Caco-2 (cell line): Measurements from ENCODE around the gene IRF4. TPM values are rescaled to one million over a fixed set of nuclear protein-coding genes. Genes with fewer than 3 reads are reported as not detected.
"Not testable (repeated sequence)": the region's sequence is repeated elsewhere in the genome, so short reads cannot be mapped to it uniquely, and the experiment has no call there.

ENCODE experiments used
- BruUV-seq: library from RNA; stranded (reverse); fragments of 400-500 nt; replicated peaks from 2 replicates; lab custom pipeline; 2021; lab: Mats Ljungman, UMichigan
- CTCF ChIA-PET: fragments of 300-600 bp; sonication (Branson Sonifier 250); formaldehyde crosslinking; loops from one replicate; lab custom pipeline; 2022; ENCODE audit warnings: antibody characterized with exemption; lab: Charles Lee
- POLR2A ChIA-PET: fragments of 300-600 bp; sonication (Branson Sonifier 250); formaldehyde crosslinking; loops from one replicate; lab custom pipeline; 2022; ENCODE audit warnings: antibody characterized with exemption; lab: Charles Lee
- DNase-seq, 2 experiments: peaks; one replicate each; pipeline versions ENCODE4 v3.0.0 to v3.0.0-alpha.2; 2020 to 2022
- H3K27me3 ChIP-seq: replicated peaks from 2 replicates; pipeline ENCODE4 v1.6.0; 2011; ENCODE audit warnings: low read length; ENCODE audit not compliant: control insufficient read depth, insufficient read depth
- H3K36me3 ChIP-seq: 2 replicates; pipeline ENCODE4 v1.5.1; 2011; ENCODE audit warnings: low read length; ENCODE audit not compliant: control insufficient read depth, insufficient read depth
- H3K4me1 ChIP-seq: fragments of 250-450 bp; sonication (Bioruptor Pico); 2 replicates; pipeline ENCODE4 v1.5.1; 2020; ENCODE audit warnings: mild to moderate bottlenecking
- H3K4me3 ChIP-seq: 2 replicates; pipeline ENCODE4 v1.5.1; 2011; ENCODE audit warnings: low read depth, mild to moderate bottlenecking, control low read depth, low read length
- H3K9me3 ChIP-seq: fragments of 250-450 bp; sonication (Bioruptor Pico); 2 replicates; pipeline ENCODE4 v1.5.1; 2020; ENCODE audit warnings: mild to moderate bottlenecking, moderate library complexity
- H3K27ac Mint-ChIP-seq: one replicate; pipeline ENCODE4 v1.8.0; 2022; ENCODE audit warnings: mixed read lengths; ENCODE audit not compliant: unreplicated experiment
- H3K27me3 Mint-ChIP-seq: one replicate; pipeline ENCODE4 v1.8.0; 2022; ENCODE audit warnings: mixed read lengths; ENCODE audit not compliant: insufficient read depth, unreplicated experiment
- H3K36me3 Mint-ChIP-seq: one replicate; pipeline ENCODE4 v1.8.0; 2022; ENCODE audit warnings: mild to moderate bottlenecking, mixed read lengths; ENCODE audit not compliant: insufficient read depth, unreplicated experiment
- H3K4me1 Mint-ChIP-seq: one replicate; pipeline ENCODE4 v1.8.0; 2022; ENCODE audit warnings: low read depth, mixed read lengths; ENCODE audit not compliant: unreplicated experiment
- H3K4me3 Mint-ChIP-seq: one replicate; pipeline ENCODE4 v1.8.0; 2022; ENCODE audit warnings: mild to moderate bottlenecking, moderate library complexity, mixed read lengths; ENCODE audit not compliant: unreplicated experiment
- H3K9me3 Mint-ChIP-seq: one replicate; pipeline ENCODE4 v1.8.0; 2022; ENCODE audit warnings: mixed read lengths; ENCODE audit not compliant: unreplicated experiment
- intact Hi-C: fragments of 100-400 bp; cut with micrococcal nuclease; formaldehyde crosslinking; loops from one replicate; pipeline ENCODE4 v1.10.0; 2022; ENCODE audit not compliant: unreplicated experiment
- total RNA-seq: library from RNA; stranded (reverse); gene quantifications from 2 replicates; pipeline ENCODE4 v1.2.3, GENCODE V29; 2022
- TF ChIP-seq, protein P1 (sequence below), 2 experiments: fragments of 200-600 bp in 1 of 2; IDR thresholded peaks; 1 replicate in 1 of 2; 2 replicates in 1 of 2; pipeline versions ENCODE4 v1.5.1 to v1.8.0; 2011 to 2022; ENCODE audit warnings: antibody characterized with exemption in 1 of 2, control low read depth in 1 of 2, inconsistent platforms in 1 of 2, low read depth in 1 of 2, low read length in 1 of 2, mild to moderate bottlenecking in 1 of 2, moderate library complexity in 1 of 2; ENCODE audit not compliant: insufficient read depth in 1 of 2, severe bottlenecking in 1 of 2, unreplicated experiment in 1 of 2

The IRF4 gene
- total RNA-seq, 1 experiment from 2014 or later, result not detected

DNA sequence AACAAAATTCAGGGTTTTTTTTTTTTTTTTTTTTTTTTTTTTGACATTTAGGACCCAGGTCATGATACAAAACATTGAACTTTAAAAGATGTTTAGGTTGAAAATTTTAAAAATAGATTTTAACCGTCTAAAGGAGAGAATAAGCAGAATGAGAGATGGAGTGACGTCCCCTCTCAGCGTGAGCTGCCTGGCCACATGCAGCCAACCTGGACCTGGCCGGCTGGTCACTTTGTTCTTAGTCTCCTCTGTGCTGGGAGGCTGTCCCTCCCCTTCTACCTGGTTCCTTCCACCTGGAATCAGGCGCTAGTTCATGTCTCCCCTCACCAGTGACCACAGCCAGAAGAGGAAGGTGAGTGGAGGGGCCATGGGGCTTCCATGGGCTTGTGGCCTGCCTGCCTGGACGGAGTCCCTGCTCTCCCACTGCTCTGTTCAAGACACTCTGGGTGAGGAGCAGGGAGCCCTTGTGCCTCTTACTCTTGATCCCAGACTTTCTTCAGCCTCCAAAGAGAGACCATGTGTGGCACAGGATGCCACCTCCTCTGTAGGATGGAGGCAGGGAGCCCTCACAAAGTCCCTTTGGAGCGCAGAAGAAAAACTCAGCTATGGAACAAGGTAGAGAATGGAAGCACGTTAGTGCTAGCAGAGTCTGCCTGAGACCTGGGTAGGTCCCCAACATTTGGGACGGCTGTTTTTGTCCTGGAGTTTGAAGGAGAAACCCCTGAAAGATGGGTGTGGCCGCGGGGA lies 31.7 kb downstream of the IRF4 start:
- POLR2A ChIA-PET, result interaction anchor here (0.6 kb wide), 1 partner anchor 131 kb away, joined by 7 read pairs; the partner anchor contains the start of gene DUSP22
- DNase-seq, result no peak

DNA sequence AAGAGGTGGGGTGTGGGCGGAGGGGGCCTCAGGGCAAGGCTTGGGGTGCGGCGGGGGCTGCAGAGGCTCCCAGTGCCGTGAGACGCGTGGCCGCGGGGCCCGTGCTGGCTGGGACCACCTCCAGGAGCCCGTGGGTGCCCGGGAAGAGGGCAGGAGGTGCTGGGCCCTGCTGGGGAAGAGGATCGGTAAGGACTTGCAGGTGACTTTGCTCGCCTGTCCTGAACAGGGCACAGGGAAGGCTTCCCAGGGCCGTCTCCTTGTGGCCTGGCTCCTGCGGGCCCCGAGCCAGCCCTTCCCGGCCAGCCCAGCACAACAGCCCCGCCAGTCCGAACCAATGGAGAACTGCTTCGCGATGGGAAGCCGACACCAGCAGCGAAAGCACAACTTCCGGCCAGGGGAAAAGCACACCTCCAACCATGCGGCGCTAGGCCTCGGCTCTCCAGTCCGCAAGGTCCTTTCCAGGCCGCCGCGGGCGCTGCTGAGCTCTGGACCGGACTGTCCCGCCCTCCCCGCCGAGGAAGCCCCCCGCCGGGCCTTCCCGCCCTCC lies 32.3 kb downstream of the IRF4 start:
- intact Hi-C loops, result no loop called here
- no peaks in the 10 kb centered on the region for H3K36me3 ChIP-seq
- DNase-seq, result no peak

More for the DNA sequence above, 31.7 kb downstream of the IRF4 start:
- Histone ChIP-seq H3K27me3 (no peaks in the 10 kb centered on the region), H3K4me3 (no peak overlapping the region), H3K9me3 (no peaks in the 10 kb centered on the region), H3K36me3 (no peaks in the 10 kb centered on the region), H3K4me1 (no peaks in the 10 kb centered on the region)
- CTCF ChIA-PET, result no interaction called here
- no TSS peak for BruUV-seq
- H3K27ac Mint-ChIP-seq, result no peak overlapping the region
- H3K36me3 Mint-ChIP-seq, result no peaks in the 10 kb centered on the region
- no peaks in the 10 kb centered on the region for H3K9me3 Mint-ChIP-seq
- no peaks in the 10 kb centered on the region for H3K4me1 Mint-ChIP-seq
- no peaks in the 10 kb centered on the region for H3K27me3 Mint-ChIP-seq
- H3K4me3 Mint-ChIP-seq, result no peak overlapping the region
- TF ChIP-seq, protein P1, sequence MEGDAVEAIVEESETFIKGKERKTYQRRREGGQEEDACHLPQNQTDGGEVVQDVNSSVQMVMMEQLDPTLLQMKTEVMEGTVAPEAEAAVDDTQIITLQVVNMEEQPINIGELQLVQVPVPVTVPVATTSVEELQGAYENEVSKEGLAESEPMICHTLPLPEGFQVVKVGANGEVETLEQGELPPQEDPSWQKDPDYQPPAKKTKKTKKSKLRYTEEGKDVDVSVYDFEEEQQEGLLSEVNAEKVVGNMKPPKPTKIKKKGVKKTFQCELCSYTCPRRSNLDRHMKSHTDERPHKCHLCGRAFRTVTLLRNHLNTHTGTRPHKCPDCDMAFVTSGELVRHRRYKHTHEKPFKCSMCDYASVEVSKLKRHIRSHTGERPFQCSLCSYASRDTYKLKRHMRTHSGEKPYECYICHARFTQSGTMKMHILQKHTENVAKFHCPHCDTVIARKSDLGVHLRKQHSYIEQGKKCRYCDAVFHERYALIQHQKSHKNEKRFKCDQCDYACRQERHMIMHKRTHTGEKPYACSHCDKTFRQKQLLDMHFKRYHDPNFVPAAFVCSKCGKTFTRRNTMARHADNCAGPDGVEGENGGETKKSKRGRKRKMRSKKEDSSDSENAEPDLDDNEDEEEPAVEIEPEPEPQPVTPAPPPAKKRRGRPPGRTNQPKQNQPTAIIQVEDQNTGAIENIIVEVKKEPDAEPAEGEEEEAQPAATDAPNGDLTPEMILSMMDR (IDR thresholded peaks at IDR 0.05; ENCODE audit: insufficient read depth in 1 of 2, low read depth in 1 of 2, low read length in 1 of 2, severe bottlenecking in 1 of 2, unreplicated experiment in 1 of 2), result no peak
- intact Hi-C loops, result no loop called here

DNA sequence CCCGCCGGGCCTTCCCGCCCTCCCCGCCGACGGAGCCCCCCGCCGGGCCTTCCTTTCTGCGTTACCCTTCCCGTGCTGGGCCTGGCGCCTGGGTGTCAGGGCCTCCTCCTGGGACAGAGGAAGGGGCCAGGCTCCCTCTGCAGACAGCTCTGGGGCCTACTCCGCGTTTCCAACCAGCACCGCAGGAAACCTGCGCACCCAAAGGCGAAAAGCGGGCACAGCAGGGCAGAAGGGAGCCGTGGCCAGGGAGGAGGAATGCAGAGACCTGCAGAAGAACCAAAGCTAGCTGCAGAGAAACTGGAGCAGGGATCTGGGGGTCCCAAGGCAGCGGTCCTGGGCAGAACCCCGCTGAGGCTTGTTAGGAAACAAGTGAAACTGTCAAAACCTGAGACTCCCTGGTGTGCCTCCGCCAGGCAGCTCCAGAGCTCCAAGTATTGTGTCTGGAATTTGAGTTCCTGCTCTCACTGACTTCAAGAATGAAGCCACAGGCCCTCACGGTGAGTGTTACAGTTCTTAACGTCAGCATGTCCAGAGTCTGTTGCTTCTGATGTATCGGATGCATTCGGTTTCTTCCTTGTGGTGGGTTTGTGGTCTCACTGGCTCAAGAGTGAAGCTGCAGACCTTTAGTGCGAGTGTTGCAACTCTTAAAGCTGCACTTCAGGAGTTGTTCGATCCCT lies 33.3 kb downstream of the IRF4 start:
- BruUV-seq, result no TSS peak
- TF ChIP-seq, protein P1 (IDR thresholded peaks at IDR 0.05; ENCODE audit: insufficient read depth in 1 of 2, low read depth in 1 of 2, low read length in 1 of 2, severe bottlenecking in 1 of 2, unreplicated experiment in 1 of 2), result no peak
- Histone ChIP-seq H3K9me3 (no peaks in the 10 kb centered on the region), H3K27me3 (no peaks in the 10 kb centered on the region), H3K4me1 (no peaks in the 10 kb centered on the region), H3K4me3 (no peak overlapping the region), H3K36me3 (no peaks in the 10 kb centered on the region)
- Mint-ChIP-seq H3K4me1 (no peaks in the 10 kb centered on the region), H3K9me3 (no peaks in the 10 kb centered on the region), H3K4me3 (no peak overlapping the region), H3K27ac (no peak overlapping the region), H3K27me3 (no peaks in the 10 kb centered on the region), H3K36me3 (no peaks in the 10 kb centered on the region)
- intact Hi-C loops, result no loop called here
- DNase-seq, result no peak
- POLR2A ChIA-PET, result no interaction called here
- CTCF ChIA-PET, result no interaction called here

More for the DNA sequence above, 32.3 kb downstream of the IRF4 start:
- ChIA-PET POLR2A (no interaction called here), CTCF (no interaction called here)
- H3K4me1 ChIP-seq, result no peaks in the 10 kb centered on the region
- Mint-ChIP-seq H3K27me3 (no peaks in the 10 kb centered on the region), H3K27ac (no peak overlapping the region), H3K9me3 (no peaks in the 10 kb centered on the region), H3K36me3 (no peaks in the 10 kb centered on the region), H3K4me3 (no peak overlapping the region), H3K4me1 (no peaks in the 10 kb centered on the region)
- no peaks in the 10 kb centered on the region for H3K9me3 ChIP-seq
- BruUV-seq, result no TSS peak
- no peak overlapping the region for H3K4me3 ChIP-seq
- TF ChIP-seq, protein P1 (IDR thresholded peaks at IDR 0.05; ENCODE audit: insufficient read depth in 1 of 2, low read depth in 1 of 2, low read length in 1 of 2, severe bottlenecking in 1 of 2, unreplicated experiment in 1 of 2), result no peak
- H3K27me3 ChIP-seq, result no peaks in the 10 kb centered on the region

DNA sequence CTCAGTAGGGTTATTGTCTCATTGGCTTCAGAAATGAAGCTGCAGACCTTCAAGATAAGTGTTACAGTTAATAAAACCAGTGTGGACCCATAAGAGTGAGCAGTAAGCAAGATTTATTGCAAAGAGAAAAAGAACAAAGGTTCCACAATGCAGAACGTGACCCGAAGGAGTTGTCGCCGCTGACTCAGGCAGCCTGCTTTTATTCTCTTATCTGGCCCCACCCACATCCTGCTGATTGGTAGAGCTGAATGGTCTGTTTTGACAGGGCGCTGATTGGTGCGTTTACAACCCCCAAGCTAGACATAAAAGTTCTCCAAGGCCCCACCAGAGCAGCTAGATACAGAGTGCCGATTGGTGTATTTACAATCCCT lies 33.9 kb downstream of the IRF4 start:
- H3K9me3 Mint-ChIP-seq, H3K4me1 ChIP-seq, BruUV-seq, H3K4me3 ChIP-seq, H3K27ac Mint-ChIP-seq, H3K27me3 Mint-ChIP-seq, DNase-seq, intact Hi-C loops, H3K36me3 ChIP-seq, H3K27me3 ChIP-seq, CTCF ChIA-PET, H3K4me3 Mint-ChIP-seq, H3K36me3 Mint-ChIP-seq, H3K4me1 Mint-ChIP-seq, POLR2A ChIA-PET, H3K9me3 ChIP-seq: not testable (repeated sequence)
